ENCODE results near the gene COMT. TPM values are rescaled to one million over a fixed set of nuclear protein-coding genes. Genes with fewer than 3 reads are reported as not detected.

Gene COMT
- total RNA-seq, 6 experiments from 2014 or later: 215 to 306 (median 234) TPM

GRCh38 chr22:20004464-20004863 is 62.9 kb downstream of the COMT start:
- no peak for DNase-seq
- Mint-ChIP-seq H3K4me1 (ENCODE audit: low read depth) (no peaks in the 10 kb centered on the region), H3K27me3 (ENCODE audit: insufficient read depth) (peaks cover 21% of the 10 kb centered on the region), H3K27ac (no peak overlapping the region), H3K9me3 (peaks cover 24% of the 10 kb centered on the region), H3K4me3 (no peak overlapping the region), H3K36me3 (ENCODE audit: low read depth) (peaks cover 18% of the 10 kb centered on the region)
- TF ChIP-seq CTCF (IDR thresholded peaks at IDR 0.05): no peak

GRCh38 chr22:20008221-20008995 is 66.8 kb downstream of the COMT start:
- Mint-ChIP-seq H3K27me3 (ENCODE audit: insufficient read depth) (peaks cover 9% of the 10 kb centered on the region), H3K4me1 (ENCODE audit: low read depth) (no peaks in the 10 kb centered on the region), H3K9me3 (peaks cover 16% of the 10 kb centered on the region), H3K4me3 (no peak overlapping the region), H3K27ac (no peak overlapping the region), H3K36me3 (ENCODE audit: low read depth) (peaks cover 11% of the 10 kb centered on the region)
- TF ChIP-seq CTCF (IDR thresholded peaks at IDR 0.05): no peak
- DNase-seq: no peak

GRCh38 chr22:20009018-20009491 is 67.5 kb downstream of the COMT start:
- H3K4me1 Mint-ChIP-seq (ENCODE audit: low read depth): no peaks in the 10 kb centered on the region
- TF ChIP-seq CTCF (IDR thresholded peaks at IDR 0.05): no peak
- H3K36me3 Mint-ChIP-seq (ENCODE audit: low read depth): peaks cover 6% of the 10 kb centered on the region
- no peak overlapping the region for H3K27ac Mint-ChIP-seq
- no peak for DNase-seq
- H3K9me3 Mint-ChIP-seq: peaks cover 10% of the 10 kb centered on the region
- H3K4me3 Mint-ChIP-seq: no peak overlapping the region
- peaks cover 9% of the 10 kb centered on the region for H3K27me3 Mint-ChIP-seq (ENCODE audit: insufficient read depth)

- H3K9me3 Mint-ChIP-seq: peaks cover 3% of the 10 kb centered on the region
- H3K4me3 Mint-ChIP-seq: no peak overlapping the region
- H3K36me3 Mint-ChIP-seq (ENCODE audit: low read depth): no peaks in the 10 kb centered on the region; the same call in 1 of the 2 replicates
- no peak overlapping the region for H3K27ac Mint-ChIP-seq
- no peak for TF ChIP-seq CTCF (IDR thresholded peaks at IDR 0.05)
- peaks cover 6% of the 10 kb centered on the region for H3K27me3 Mint-ChIP-seq (ENCODE audit: insufficient read depth)
- H3K4me1 Mint-ChIP-seq (ENCODE audit: low read depth): no peaks in the 10 kb centered on the region
- DNase-seq: no peak
Observed at GRCh38 chr22:20009582-20010306, 68.2 kb downstream of the COMT start.

GRCh38 chr22:20010307-20011122 is 68.9 kb downstream of the COMT start:
- H3K36me3 Mint-ChIP-seq (ENCODE audit: low read depth): no peaks in the 10 kb centered on the region
- H3K27ac Mint-ChIP-seq: no peak overlapping the region
- no peaks in the 10 kb centered on the region for H3K4me1 Mint-ChIP-seq (ENCODE audit: low read depth)
- DNase-seq: no peak
- H3K4me3 Mint-ChIP-seq: no peak overlapping the region
- TF ChIP-seq CTCF (IDR thresholded peaks at IDR 0.05): no peak
- H3K9me3 Mint-ChIP-seq: no peaks in the 10 kb centered on the region
- peaks cover 6% of the 10 kb centered on the region; the same call in 1 of the 2 replicates for H3K27me3 Mint-ChIP-seq (ENCODE audit: insufficient read depth)
